HepG2 (cell line): ENCODE results near the gene E2F3. TPM values are rescaled to one million over a fixed set of nuclear protein-coding genes. Genes with fewer than 3 reads are reported as not detected.
A peak's percentile ranks its signal among the peaks of the same experiment; 100 is the strongest.

Experiments used
- ARNTL ChIP-seq: sonication (generic); formaldehyde crosslinking; IDR thresholded peaks from 2 replicates; pipeline ENCODE4 v1.4.0; 2020; ENCODE audit warnings: mild to moderate bottlenecking, missing genetic modification reagents
- EHMT2 ChIP-seq: fragments of 200-600 bp; sonication (generic); IDR thresholded peaks from 2 replicates; pipeline ENCODE4 v1.7.0; 2017; ENCODE audit warnings: antibody characterized with exemption, low read depth, low read length, borderline replicate concordance
- KDM2A ChIP-seq: sonication (generic); formaldehyde crosslinking; IDR thresholded peaks from 2 replicates; pipeline ENCODE4 v1.4.0; 2020; ENCODE audit warnings: low read depth, missing genetic modification reagents, borderline replicate concordance
- MAF1 ChIP-seq: sonication (generic); formaldehyde crosslinking; IDR thresholded peaks from 2 replicates; pipeline ENCODE4 v1.5.0; 2020; ENCODE audit warnings: missing genetic modification reagents, borderline replicate concordance
- NR2F6 ChIP-seq, 2 experiments: IDR thresholded peaks; 2 replicates each; pipeline ENCODE4 v1.6.1; 2016; ENCODE audit warnings: antibody characterized with exemption in 1 of 2, mild to moderate bottlenecking in 1 of 2
- PBX2 ChIP-seq: IDR thresholded peaks from 2 replicates; pipeline ENCODE4 v1.6.1; 2016; ENCODE audit warnings: control low read depth
- REST ChIP-seq, 2 experiments: IDR thresholded peaks; 2 replicates each; pipeline ENCODE4 v1.6.1; 2011 to 2012; ENCODE audit warnings: low read length in 2 of 2, borderline replicate concordance in 1 of 2, low read depth in 1 of 2, mild to moderate bottlenecking in 1 of 2, moderate library complexity in 1 of 2
- RORA ChIP-seq: sonication (generic); formaldehyde crosslinking; IDR thresholded peaks from 2 replicates; pipeline ENCODE4 v1.5.0; 2020; ENCODE audit warnings: mild to moderate bottlenecking, missing genetic modification reagents, moderate library complexity
- SIX4 ChIP-seq: sonication (generic); formaldehyde crosslinking; IDR thresholded peaks from 2 replicates; pipeline ENCODE4 v1.4.0; 2020; ENCODE audit warnings: missing genetic modification reagents
- SRF ChIP-seq: IDR thresholded peaks from 2 replicates; pipeline ENCODE4 v1.6.1; 2011; ENCODE audit warnings: mild to moderate bottlenecking, low read depth, low read length, moderate library complexity
- SUZ12 ChIP-seq: fragments of 150-350 bp; IDR thresholded peaks from 2 replicates; pipeline ENCODE4 v1.6.1; 2014; ENCODE audit warnings: low read depth, low read length
- THRA ChIP-seq: sonication (generic); formaldehyde crosslinking; IDR thresholded peaks from 2 replicates; pipeline ENCODE4 v1.4.0; 2020; ENCODE audit warnings: missing genetic modification reagents, borderline replicate concordance
- ZFP1 ChIP-seq: IDR thresholded peaks from 2 replicates; pipeline ENCODE4 v1.6.1; 2016
- ZFP36L1 ChIP-seq: sonication (generic); formaldehyde crosslinking; IDR thresholded peaks from 2 replicates; pipeline ENCODE4 v1.8.0; 2022; ENCODE audit warnings: mild to moderate bottlenecking, missing genetic modification reagents, moderate library complexity
- ZNF20 ChIP-seq: sonication (generic); formaldehyde crosslinking; IDR thresholded peaks from 2 replicates; pipeline ENCODE4 v1.4.0; 2020; ENCODE audit warnings: mild to moderate bottlenecking, moderate library complexity, missing genetic modification reagents
- ZNF232 ChIP-seq: sonication (generic); formaldehyde crosslinking; IDR thresholded peaks from 2 replicates; pipeline ENCODE4 v1.4.0; 2020; ENCODE audit warnings: missing genetic modification reagents, borderline replicate concordance
- ZNF770 ChIP-seq: sonication (generic); formaldehyde crosslinking; IDR thresholded peaks from 2 replicates; pipeline ENCODE4 v1.5.0; 2020; ENCODE audit warnings: mild to moderate bottlenecking, missing genetic modification reagents
- ZNF784 ChIP-seq: sonication (generic); formaldehyde crosslinking; IDR thresholded peaks from 2 replicates; pipeline ENCODE4 v1.5.1; 2020; ENCODE audit warnings: missing genetic modification reagents, mild to moderate bottlenecking, borderline replicate concordance
- polyA plus RNA-seq, 8 experiments: library from polyadenylated mRNA; depleted of rRNA in 3 of 8; stranded (reverse) in 7 of 8; unstranded in 1 of 8; fragments of >200 nt; fragmentation: Illumina TruSeq in 4 of 8; extraction: Trizol in 4 of 8; gene quantifications; 2 replicates each; pipeline versions ENCODE4 v1.2.1 to v1.2.3, GENCODE V29; 2011 to 2016; ENCODE audit warnings: low read depth in 4 of 8, missing spikeins in 1 of 8, mixed read lengths in 1 of 8; ENCODE audit not compliant: insufficient read depth in 1 of 8
- total RNA-seq, 5 experiments: library from RNA; depleted of rRNA; stranded (reverse); fragments of >200 nt; fragmentation: Illumina TruSeq; extraction: Trizol; gene quantifications; 2 replicates each; pipeline ENCODE4 v1.2.3, GENCODE V29; 2016; ENCODE audit warnings: low read depth in 1 of 5

The E2F3 gene
- total and polyA plus RNA-seq, 2 of the 13 experiments (the other 11 are each of a cell fraction or from before 2014, with no cell fraction given) = 8.5 to 12.7 TPM

- TF ChIP-seq ARNTL (CRISPR knock-in tag) (peak; percentile 65; the same call in 1 of the 2 replicates), THRA (CRISPR knock-in tag) (peak; percentile 65; the same call in 1 of the 2 replicates), ZFP36L1 (CRISPR knock-in tag) (no peak), PBX2 (CRISPR knock-in tag) (no peak), ZFP1 (CRISPR knock-in tag) (no peak), RORA (CRISPR knock-in tag) (no peak), ZNF770 (CRISPR knock-in tag) (0 out of 2 replicates have a peak, but pooled peaks have one; percentile 20), NR2F6 (IDR thresholded peaks at IDR 0.05) (no peak), NR2F6 (CRISPR knock-in tag; IDR thresholded peaks at IDR 0.05) (peak; percentile 36; the same call in 1 of the 2 replicates), MAF1 (CRISPR knock-in tag) (no peak; the same call in 1 of the 2 replicates), SRF (0 out of 2 replicates have a peak, but pooled peaks have one; percentile 50), SUZ12 (no peak), SIX4 (peak; percentile 93), EHMT2 (peak; percentile 83; the same call in 1 of the 2 replicates), ZNF20 (CRISPR knock-in tag) (no peak), REST (IDR thresholded peaks at IDR 0.05; ENCODE audit: borderline replicate concordance in 1 of 2, low read depth in 1 of 2, low read length in 2 of 2) (peak in 1 of 2 experiments; percentile 82; a peak in 2 of 4 replicates), KDM2A (CRISPR knock-in tag) (peak; percentile 85; the same call in 1 of the 2 replicates), ZNF232 (CRISPR knock-in tag) (peak; percentile 92; the same call in 1 of the 2 replicates), ZNF784 (CRISPR knock-in tag) (no peak; the same call in 1 of the 2 replicates)
These were observed 132.9 kb downstream of the E2F3 start, which contains the start of gene CDKAL1 (continued) for GRCh38 chr6:20534295-20535262.
